Measurements from ENCODE around the gene CREB1. TPM values are rescaled to one million over a fixed set of nuclear protein-coding genes. Genes with fewer than 3 reads are reported as not detected.
A peak's percentile ranks its signal among the peaks of the same experiment; 100 is the strongest.

Gene CREB1
- total and polyA plus RNA-seq, 10 of the 15 experiments (the other 5 are each of a cell fraction or from before 2014, with no cell fraction given) = 13.4 to 76.9 (median 39.5) TPM

GRCh38 chr2:207533461-207534008, 3.8 kb downstream of the CREB1 start:
- Histone ChIP-seq H4K20me1 (ENCODE audit: control insufficient read depth, insufficient read depth) (no peaks in the 10 kb centered on the region), H3K4me3 (peak overlapping the region; percentile 49), H3K27me3 (replicated peaks in 1 of 2; ENCODE audit: control insufficient read depth in 2 of 2, insufficient read depth in 2 of 2, low read length in 1 of 2) (no peaks in the 10 kb centered on the region), H3K9me3 (replicated peaks; ENCODE audit: control insufficient read depth, insufficient read depth, low read length) (no peaks in the 10 kb centered on the region), H2AFZ (ENCODE audit: control insufficient read depth, low read depth, low read length) (no peak overlapping the region), H3K36me3 (ENCODE audit: control insufficient read depth in 2 of 2, insufficient read depth in 2 of 2, low read length in 1 of 2) (peaks cover 0 to 3% of the 10 kb centered on the region in 2 experiments; a peak in 1 of 4 replicates), H3K4me1 (ENCODE audit: control insufficient read depth, insufficient read depth, low read length) (peaks cover 15% of the 10 kb centered on the region), H3K4me2 (ENCODE audit: control insufficient read depth, insufficient read depth) (peak overlapping the region; percentile 66), H3K27ac (ENCODE audit: control insufficient read depth, insufficient read depth) (no peak overlapping the region; the same call in 1 of the 2 replicates), H3K79me2 (ENCODE audit: control insufficient read depth, insufficient read depth, low read length) (peaks cover 89% of the 10 kb centered on the region), H3K9ac (ENCODE audit: control insufficient read depth, insufficient read depth, low read length) (peak overlapping the region; percentile 16)
- CTCF ChIA-PET = interaction anchor here (0.6 to 2.7 kb wide), 12 partner anchors 8 to 641 kb away, joined by 3 to 13 read pairs (median 3); partner anchors contain the start of gene METTL21A
- intact Hi-C loops (cut with micrococcal nuclease; ENCODE audit: unreplicated experiment) = loop anchor here (5.0 to 10.0 kb wide), 2 partner anchors 179 to 731 kb away; partner anchors contain the start of genes CCNYL1 and PIKFYVE
- WGBS (ENCODE audit: insufficient coverage, insufficient replicate concordance, low lambda C conversion rate, missing lambda C conversion rate) = 26% methylated on average over 2 of the region's 2 CpGs
- TF ChIP-seq SMAD5 (IDR thresholded peaks at IDR 0.05; ENCODE audit: low read depth) (0 out of 2 replicates have a peak, but pooled peaks have one; percentile 15), IRF3 (IDR thresholded peaks at IDR 0.05) (no peak), PAX5 (IDR thresholded peaks at IDR 0.05; ENCODE audit: borderline replicate concordance, low read depth, low read length) (no peak)
- SMC1A ChIA-PET (ENCODE audit: uncharacterized antibody, unreplicated experiment) = interaction anchor here (0.7 to 4.2 kb wide), 18 partner anchors 8 to 194 kb away, joined by 3 to 26 read pairs (median 5); partner anchors contain the start of gene METTL21A
- POLR2A ChIA-PET = interaction anchor here (0.7 to 5.5 kb wide), 10 partner anchors 9 to 199 kb away, joined by 3 to 30 read pairs (median 4); partner anchors contain the start of gene METTL21A
- no TSS peak for BruUV-seq (replicated peaks)
- in situ Hi-C loops (cut with MboI) = no loop called here
- no peak for ATAC-seq
- RAD21 ChIA-PET (ENCODE audit: unreplicated experiment) = interaction anchor here (0.6 to 6.5 kb wide), 9 partner anchors 9 to 858 kb away, joined by 3 to 51 read pairs (median 3); partner anchors contain the start of gene CCNYL1
- no peak for FAIRE-seq
- no peak for DNase-seq (ENCODE audit: low read depth, low spot score)

GRCh38 chr2:207534417-207534816, 4.7 kb downstream of the CREB1 start:
- intact Hi-C loops (cut with micrococcal nuclease; ENCODE audit: unreplicated experiment) (loop anchor here (5.0 to 10.0 kb wide), 2 partner anchors 178 to 730 kb away; partner anchors contain the start of genes CCNYL1 and PIKFYVE), in situ Hi-C loops (cut with MboI) (no loop called here)
- H3K4me3 ChIP-seq = peak overlapping the region; percentile 49
- H3K9me3 ChIP-seq (replicated peaks; ENCODE audit: control insufficient read depth, insufficient read depth, low read length) = no peaks in the 10 kb centered on the region
- FAIRE-seq (no peak), DNase-seq (ENCODE audit: low read depth, low spot score) (no peak), ATAC-seq (no peak)
- peaks cover 15% of the 10 kb centered on the region for H3K4me1 ChIP-seq (ENCODE audit: control insufficient read depth, insufficient read depth, low read length)
- peak overlapping the region; percentile 66 for H3K4me2 ChIP-seq (ENCODE audit: control insufficient read depth, insufficient read depth)
- no peaks in the 10 kb centered on the region for H4K20me1 ChIP-seq (ENCODE audit: control insufficient read depth, insufficient read depth)
- H3K27ac ChIP-seq (ENCODE audit: control insufficient read depth, insufficient read depth) = peak overlapping the region; percentile 6; the same call in 1 of the 2 replicates
- H2AFZ ChIP-seq (ENCODE audit: control insufficient read depth, low read depth, low read length) = no peak overlapping the region
- no TSS peak for BruUV-seq (replicated peaks)
- RAD21 ChIA-PET (ENCODE audit: unreplicated experiment) = interaction anchor here (1.0 to 6.5 kb wide), 5 partner anchors 10 to 177 kb away, joined by 3 to 51 read pairs (median 3); partner anchors contain the start of gene CCNYL1
- WGBS (ENCODE audit: insufficient coverage, insufficient replicate concordance, low lambda C conversion rate, missing lambda C conversion rate) = 73% methylated on average over 3 of the region's 3 CpGs
- H3K36me3 ChIP-seq (ENCODE audit: control insufficient read depth in 2 of 2, insufficient read depth in 2 of 2, low read length in 1 of 2) = peaks cover 0 to 3% of the 10 kb centered on the region in 2 experiments; a peak in 1 of 4 replicates
- no peaks in the 10 kb centered on the region for H3K27me3 ChIP-seq (replicated peaks in 1 of 2; ENCODE audit: control insufficient read depth in 2 of 2, insufficient read depth in 2 of 2, low read length in 1 of 2)
- no peak overlapping the region for H3K9ac ChIP-seq (ENCODE audit: control insufficient read depth, insufficient read depth, low read length)
- POLR2A ChIA-PET = interaction anchor here (0.8 to 5.5 kb wide), 5 partner anchors 14 to 91 kb away, joined by 3 to 30 read pairs (median 7); partner anchors contain the start of gene METTL21A
- SMC1A ChIA-PET (ENCODE audit: uncharacterized antibody, unreplicated experiment) = interaction anchor here (0.9 to 4.2 kb wide), 11 partner anchors 8 to 196 kb away, joined by 3 to 26 read pairs (median 13); partner anchors contain the start of gene METTL21A
- H3K79me2 ChIP-seq (ENCODE audit: control insufficient read depth, insufficient read depth, low read length) = peaks cover 89% of the 10 kb centered on the region
- CTCF ChIA-PET = interaction anchor here (1.0 to 2.7 kb wide), 4 partner anchors 14 to 93 kb away, joined by 4 to 13 read pairs (median 8); no protein-coding TSS in a partner anchor
- TF ChIP-seq RAD21 (IDR thresholded peaks at IDR 0.05; ENCODE audit: insufficient read depth, low read depth, low read length) = no peak
- TF ChIP-seq ZNF592 (IDR thresholded peaks at IDR 0.05) = no peak
- TF ChIP-seq ZNF217 (IDR thresholded peaks at IDR 0.05) = no peak
- no peak for TF ChIP-seq JUND (IDR thresholded peaks at IDR 0.05; ENCODE audit: low read depth, low read length)
